ENCODE data around the gene TMEM218.

The TMEM218 gene

DNA sequence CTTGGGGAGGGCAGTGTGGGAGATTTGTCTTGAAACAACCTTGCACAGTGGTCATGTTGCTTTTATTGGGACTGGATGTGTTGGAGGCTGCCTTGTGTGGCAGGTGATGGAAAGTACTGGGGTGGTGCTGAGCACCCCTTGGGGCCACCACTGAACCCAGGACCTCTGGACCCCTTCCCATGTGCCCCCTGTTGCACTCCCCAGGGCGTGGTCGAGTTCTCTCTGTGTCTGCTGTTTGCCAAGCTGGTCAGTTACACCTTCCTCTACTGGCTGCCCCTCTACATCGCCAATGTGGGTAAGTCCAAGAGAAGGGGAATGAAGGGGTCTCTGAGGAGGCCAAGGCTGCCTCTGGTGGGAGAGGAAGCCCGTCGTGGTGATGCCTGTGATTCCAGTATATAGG is 29.4 kb downstream of the TMEM218 start:
- Histone ChIP-seq H3K9me3 (ENCODE audit: control insufficient read depth, insufficient read depth, low read depth, low read length) (no peaks in the 10 kb centered on the region), H3K36me3 (ENCODE audit: control insufficient read depth, insufficient read depth, low read length) (no peaks in the 10 kb centered on the region; the same call in 1 of the 2 replicates), H3K4me3 (ENCODE audit: low read depth, low read length) (no peak overlapping the region), H3K27ac (ENCODE audit: low read depth, low read length) (no peak overlapping the region), H3K4me1 (ENCODE audit: control insufficient read depth, insufficient read depth, low read length) (peaks cover 13% of the 10 kb centered on the region; the same call in 1 of the 2 replicates), H3K27me3 (ENCODE audit: control insufficient read depth, insufficient read depth, low read length) (peaks cover 7% of the 10 kb centered on the region; the same call in 1 of the 2 replicates), H3K9ac (ENCODE audit: low read length) (no peak overlapping the region)

GRCh38 chr11:125081098-125081798 is 30.2 kb downstream of the TMEM218 start:
- H3K9me3 ChIP-seq (ENCODE audit: control insufficient read depth, insufficient read depth, low read depth, low read length), result no peaks in the 10 kb centered on the region
- H3K27ac ChIP-seq (ENCODE audit: low read depth, low read length), result no peak overlapping the region
- peaks cover 13% of the 10 kb centered on the region; the same call in 1 of the 2 replicates for H3K4me1 ChIP-seq (ENCODE audit: control insufficient read depth, insufficient read depth, low read length)
- H3K36me3 ChIP-seq (ENCODE audit: control insufficient read depth, insufficient read depth, low read length), result no peaks in the 10 kb centered on the region; the same call in 1 of the 2 replicates
- H3K9ac ChIP-seq (ENCODE audit: low read length), result no peak overlapping the region
- peaks cover 7% of the 10 kb centered on the region; the same call in 1 of the 2 replicates for H3K27me3 ChIP-seq (ENCODE audit: control insufficient read depth, insufficient read depth, low read length)
- no peak overlapping the region for H3K4me3 ChIP-seq (ENCODE audit: low read depth, low read length)

DNA sequence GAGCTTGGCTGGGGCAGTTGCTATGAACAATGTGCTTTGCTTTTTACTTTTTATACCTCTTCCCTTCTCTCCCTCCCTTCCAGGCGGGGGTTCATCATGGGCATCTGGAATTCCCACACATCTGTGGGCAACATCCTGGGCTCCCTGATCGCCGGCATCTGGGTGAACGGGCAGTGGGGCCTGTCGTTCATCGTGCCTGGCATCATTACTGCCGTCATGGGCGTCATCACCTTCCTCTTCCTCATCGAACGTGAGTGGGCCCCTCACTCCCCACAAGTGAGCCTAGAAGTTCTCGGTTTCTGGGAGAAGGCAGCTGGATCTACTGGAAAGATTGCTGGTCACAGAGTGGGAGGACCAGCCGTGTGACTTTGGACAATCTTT is 30.9 kb downstream of the TMEM218 start:
- Histone ChIP-seq H3K27ac (ENCODE audit: low read depth, low read length) (no peak overlapping the region), H3K4me1 (ENCODE audit: control insufficient read depth, insufficient read depth, low read length) (peaks cover 13% of the 10 kb centered on the region; the same call in 1 of the 2 replicates), H3K9ac (ENCODE audit: low read length) (no peak overlapping the region), H3K27me3 (ENCODE audit: control insufficient read depth, insufficient read depth, low read length) (peaks cover 7% of the 10 kb centered on the region; the same call in 1 of the 2 replicates), H3K4me3 (ENCODE audit: low read depth, low read length) (no peak overlapping the region), H3K36me3 (ENCODE audit: control insufficient read depth, insufficient read depth, low read length) (no peaks in the 10 kb centered on the region; the same call in 1 of the 2 replicates), H3K9me3 (ENCODE audit: control insufficient read depth, insufficient read depth, low read depth, low read length) (no peaks in the 10 kb centered on the region)

GRCh38 chr11:125079878-125080530 is 31.4 kb downstream of the TMEM218 start:
- H3K36me3 ChIP-seq (ENCODE audit: control insufficient read depth, insufficient read depth, low read length), result no peaks in the 10 kb centered on the region; the same call in 1 of the 2 replicates
- no peak overlapping the region for H3K27ac ChIP-seq (ENCODE audit: low read depth, low read length)
- H3K9ac ChIP-seq (ENCODE audit: low read length), result no peak overlapping the region
- H3K27me3 ChIP-seq (ENCODE audit: control insufficient read depth, insufficient read depth, low read length), result peaks cover 7% of the 10 kb centered on the region; the same call in 1 of the 2 replicates
- H3K9me3 ChIP-seq (ENCODE audit: control insufficient read depth, insufficient read depth, low read depth, low read length), result no peaks in the 10 kb centered on the region
- H3K4me1 ChIP-seq (ENCODE audit: control insufficient read depth, insufficient read depth, low read length), result peaks cover 13% of the 10 kb centered on the region; the same call in 1 of the 2 replicates
- H3K4me3 ChIP-seq (ENCODE audit: low read depth, low read length), result no peak overlapping the region

DNA sequence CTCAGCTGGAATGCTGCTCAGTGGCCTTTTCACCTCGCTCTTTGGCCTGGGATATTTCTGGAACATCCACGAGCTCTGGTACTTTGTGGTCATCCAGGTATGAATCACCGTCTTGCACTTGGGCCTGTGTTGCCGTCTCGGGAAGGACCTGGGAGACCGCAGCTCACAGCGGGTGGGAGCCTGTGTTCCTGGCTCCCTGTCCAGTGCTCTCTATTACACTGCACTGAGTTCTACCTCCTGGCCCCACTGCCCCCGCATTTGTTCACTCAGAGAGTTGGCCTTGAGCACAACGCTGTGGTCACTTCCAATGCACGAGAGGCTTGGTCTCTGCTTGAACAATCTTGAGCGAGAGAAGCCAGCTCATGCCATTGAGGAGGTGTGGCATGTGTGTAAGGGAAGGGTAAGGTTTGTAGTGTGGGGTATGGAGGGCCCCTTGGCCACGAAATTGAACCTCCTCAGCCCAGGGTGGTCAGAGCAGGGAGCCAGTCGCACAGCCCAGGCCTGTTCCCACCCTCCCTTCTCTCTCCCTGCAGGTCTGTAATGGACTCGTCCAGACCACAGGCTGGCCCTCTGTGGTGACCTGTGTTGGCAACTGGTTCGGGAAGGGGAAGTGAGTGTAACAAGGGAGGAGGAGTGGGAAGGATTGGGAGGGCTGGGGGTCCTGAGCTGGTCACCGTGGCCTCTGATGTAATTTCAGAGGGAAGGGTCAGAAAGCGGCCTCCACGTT is 32.1 kb downstream of the TMEM218 start:
- Histone ChIP-seq H3K36me3 (ENCODE audit: control insufficient read depth, insufficient read depth, low read length) (no peaks in the 10 kb centered on the region; the same call in 1 of the 2 replicates), H3K27ac (ENCODE audit: low read depth, low read length) (no peak overlapping the region), H3K4me3 (ENCODE audit: low read depth, low read length) (no peak overlapping the region), H3K9me3 (ENCODE audit: control insufficient read depth, insufficient read depth, low read depth, low read length) (no peaks in the 10 kb centered on the region), H3K9ac (ENCODE audit: low read length) (no peak overlapping the region), H3K27me3 (ENCODE audit: control insufficient read depth, insufficient read depth, low read length) (peaks cover 7% of the 10 kb centered on the region; the same call in 1 of the 2 replicates), H3K4me1 (ENCODE audit: control insufficient read depth, insufficient read depth, low read length) (peaks cover 13% of the 10 kb centered on the region; the same call in 1 of the 2 replicates)

- H3K36me3 ChIP-seq (ENCODE audit: control insufficient read depth, insufficient read depth, low read length), result no peaks in the 10 kb centered on the region
- no peak overlapping the region for H3K4me3 ChIP-seq (ENCODE audit: low read depth, low read length)
- H3K27me3 ChIP-seq (ENCODE audit: control insufficient read depth, insufficient read depth, low read length), result peaks cover 7% of the 10 kb centered on the region; the same call in 1 of the 2 replicates
- no peak overlapping the region for H3K9ac ChIP-seq (ENCODE audit: low read length)
- peaks cover 13% of the 10 kb centered on the region; the same call in 1 of the 2 replicates for H3K4me1 ChIP-seq (ENCODE audit: control insufficient read depth, insufficient read depth, low read length)
- H3K9me3 ChIP-seq (ENCODE audit: control insufficient read depth, insufficient read depth, low read depth, low read length), result no peaks in the 10 kb centered on the region
- no peak overlapping the region for H3K27ac ChIP-seq (ENCODE audit: low read depth, low read length)
These were observed 32.8 kb downstream of the TMEM218 start for GRCh38 chr11:125078516-125079140.

DNA sequence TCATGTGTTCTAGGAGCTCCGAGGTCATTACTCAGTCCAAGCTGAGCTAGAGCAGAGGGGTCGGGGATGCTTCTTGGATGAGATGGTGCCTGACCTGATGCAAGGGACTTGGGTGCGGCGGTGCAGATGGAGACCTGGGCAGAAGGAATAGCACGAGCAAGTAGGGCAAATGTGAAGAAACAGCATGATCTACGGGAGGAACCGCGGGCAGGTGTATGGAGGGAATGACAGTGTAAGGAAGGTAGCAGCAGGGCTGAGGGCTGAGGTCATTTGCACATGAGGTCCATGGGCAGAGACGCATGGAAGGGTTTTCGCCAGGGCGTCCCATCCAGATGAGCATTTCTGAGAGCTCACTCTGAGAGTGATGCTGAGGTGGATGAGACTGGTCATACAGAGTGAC is 33.4 kb downstream of the TMEM218 start:
- Histone ChIP-seq H3K4me1 (ENCODE audit: control insufficient read depth, insufficient read depth, low read length) (peaks cover 9% of the 10 kb centered on the region; the same call in 1 of the 2 replicates), H3K27me3 (ENCODE audit: control insufficient read depth, insufficient read depth, low read length) (peaks cover 7% of the 10 kb centered on the region; the same call in 1 of the 2 replicates), H3K9ac (ENCODE audit: low read length) (no peak overlapping the region), H3K27ac (ENCODE audit: low read depth, low read length) (no peak overlapping the region), H3K9me3 (ENCODE audit: control insufficient read depth, insufficient read depth, low read depth, low read length) (no peaks in the 10 kb centered on the region), H3K4me3 (ENCODE audit: low read depth, low read length) (no peak overlapping the region), H3K36me3 (ENCODE audit: control insufficient read depth, insufficient read depth, low read length) (no peaks in the 10 kb centered on the region)

DNA sequence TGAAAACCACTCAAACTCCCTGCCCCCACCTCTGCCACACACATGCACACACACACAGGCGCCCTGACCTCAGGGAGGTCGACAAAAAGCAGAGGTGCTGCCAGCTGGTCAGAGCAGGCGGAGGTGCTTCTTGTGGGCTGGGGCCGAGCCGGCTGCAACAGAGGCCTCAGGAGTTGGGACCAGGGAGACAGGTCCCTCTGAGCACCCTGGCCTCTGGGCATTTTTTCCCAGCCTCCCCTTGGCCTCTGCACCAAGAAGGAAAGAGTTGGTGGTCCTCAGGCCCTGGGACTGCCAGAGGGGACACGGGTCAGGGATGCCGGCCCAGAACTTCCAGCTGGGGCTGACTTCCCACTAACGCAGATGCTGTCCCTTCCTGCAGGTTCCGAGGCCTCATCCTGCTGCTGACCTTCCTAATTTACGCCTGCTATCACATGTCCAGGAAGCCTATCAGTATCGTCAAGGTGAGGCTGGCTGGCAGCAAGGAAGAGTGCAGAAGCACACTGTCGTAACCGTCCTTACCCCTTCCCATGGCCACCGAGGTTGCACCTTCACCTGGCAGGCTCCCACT is 35.0 kb downstream of the TMEM218 start:
- no peaks in the 10 kb centered on the region for H3K36me3 ChIP-seq (ENCODE audit: control insufficient read depth, insufficient read depth, low read length)
- no peak overlapping the region for H3K27ac ChIP-seq (ENCODE audit: low read depth, low read length)
- no peak overlapping the region for H3K9ac ChIP-seq (ENCODE audit: low read length)

GRCh38 chr11:125075900-125076317 is 35.5 kb downstream of the TMEM218 start:
- H3K4me3 ChIP-seq (ENCODE audit: low read depth, low read length), result no peak overlapping the region
- peaks cover 7% of the 10 kb centered on the region; the same call in 1 of the 2 replicates for H3K4me1 ChIP-seq (ENCODE audit: control insufficient read depth, insufficient read depth, low read length)
- H3K27me3 ChIP-seq (ENCODE audit: control insufficient read depth, insufficient read depth, low read length), result peaks cover 7% of the 10 kb centered on the region; the same call in 1 of the 2 replicates
- no peaks in the 10 kb centered on the region for H3K9me3 ChIP-seq (ENCODE audit: control insufficient read depth, insufficient read depth, low read depth, low read length)
- no peaks in the 10 kb centered on the region for H3K36me3 ChIP-seq (ENCODE audit: control insufficient read depth, insufficient read depth, low read length)
- H3K9ac ChIP-seq (ENCODE audit: low read length), result no peak overlapping the region
- no peak overlapping the region for H3K27ac ChIP-seq (ENCODE audit: low read depth, low read length)

More for the DNA sequence above, 35.0 kb downstream of the TMEM218 start:
- peaks cover 7% of the 10 kb centered on the region; the same call in 1 of the 2 replicates for H3K4me1 ChIP-seq (ENCODE audit: control insufficient read depth, insufficient read depth, low read length)
- peaks cover 7% of the 10 kb centered on the region; the same call in 1 of the 2 replicates for H3K27me3 ChIP-seq (ENCODE audit: control insufficient read depth, insufficient read depth, low read length)
- H3K9me3 ChIP-seq (ENCODE audit: control insufficient read depth, insufficient read depth, low read depth, low read length), result no peaks in the 10 kb centered on the region
- H3K4me3 ChIP-seq (ENCODE audit: low read depth, low read length), result no peak overlapping the region

DNA sequence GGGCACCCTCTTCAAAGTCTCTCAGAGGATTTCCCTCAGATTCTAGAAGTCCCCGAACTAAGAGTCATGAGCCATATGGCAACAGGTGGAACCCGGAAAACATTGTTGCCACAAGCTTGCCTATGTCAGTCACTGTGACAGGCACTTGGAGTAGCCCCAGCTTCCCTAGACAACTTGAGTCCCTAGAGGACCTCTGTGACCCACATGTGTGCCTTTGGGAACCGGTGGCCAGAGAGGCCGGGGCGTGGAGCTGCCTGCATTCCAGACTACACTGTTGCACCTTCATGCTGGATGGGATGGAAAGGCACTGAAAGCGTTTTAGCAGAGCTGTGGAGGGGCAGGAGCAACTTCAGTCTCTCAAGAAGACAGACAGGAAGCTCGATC is 36.2 kb downstream of the TMEM218 start:
- peaks cover 13% of the 10 kb centered on the region for H3K4me1 ChIP-seq (ENCODE audit: control insufficient read depth, insufficient read depth, low read length)
- no peak overlapping the region for H3K27ac ChIP-seq (ENCODE audit: low read depth, low read length)

More for the DNA sequence above, 36.2 kb downstream of the TMEM218 start:
- H3K9me3 ChIP-seq (ENCODE audit: control insufficient read depth, insufficient read depth, low read depth, low read length), result no peaks in the 10 kb centered on the region
- no peak overlapping the region for H3K4me3 ChIP-seq (ENCODE audit: low read depth, low read length)
- no peak overlapping the region for H3K9ac ChIP-seq (ENCODE audit: low read length)
- H3K27me3 ChIP-seq (ENCODE audit: control insufficient read depth, insufficient read depth, low read length), result peaks cover 7% of the 10 kb centered on the region; the same call in 1 of the 2 replicates
- H3K36me3 ChIP-seq (ENCODE audit: control insufficient read depth, insufficient read depth, low read length), result no peaks in the 10 kb centered on the region

Data from HUES6 (cell line).